Lung microvascular endothelial cell (primary cell): ENCODE results near the gene SSU72. TPM values are rescaled to one million over a fixed set of nuclear protein-coding genes. Genes with fewer than 3 reads are reported as not detected.
"Not testable (repeated sequence)": the region's sequence is repeated elsewhere in the genome, so short reads cannot be mapped to it uniquely, and the experiment has no call there.

ENCODE experiments used
- DNase-seq, 2 donors: peaks; one replicate each; pipeline versions ENCODE4 v3.0.0 to v3.0.0-alpha.2; 2010; ENCODE audit warnings: low read depth in 2 of 2
- total RNA-seq: library from RNA; depleted of rRNA; stranded (reverse); fragments of >200 nt; gene quantifications from 2 replicates; pipeline ENCODE4 v1.2.1, GENCODE V29; 2014

Gene SSU72
- total RNA-seq, 1 donor from 2014 or later: 50.8 TPM

DNA sequence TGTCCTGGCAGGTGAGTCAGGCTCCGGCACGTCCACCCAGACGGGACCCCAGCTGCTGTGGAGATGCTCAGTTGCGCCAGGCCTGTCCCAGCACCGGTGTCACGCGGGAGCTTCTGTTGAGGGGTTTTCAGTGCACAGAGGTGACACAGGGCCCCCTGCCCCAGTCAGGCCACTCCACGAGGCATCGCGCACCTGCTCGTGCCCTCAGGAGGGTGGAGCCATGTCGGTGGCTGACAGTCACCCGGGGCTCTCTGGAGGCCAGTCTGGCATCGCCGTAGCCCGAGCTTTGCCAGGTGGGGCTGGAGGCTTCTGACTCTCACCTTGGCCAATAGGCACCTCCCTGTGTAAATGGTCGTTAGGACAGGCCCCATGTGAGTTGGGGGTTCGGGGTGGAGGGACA is 45.3 kb downstream of the SSU72 start:
- no peak for DNase-seq

DNA sequence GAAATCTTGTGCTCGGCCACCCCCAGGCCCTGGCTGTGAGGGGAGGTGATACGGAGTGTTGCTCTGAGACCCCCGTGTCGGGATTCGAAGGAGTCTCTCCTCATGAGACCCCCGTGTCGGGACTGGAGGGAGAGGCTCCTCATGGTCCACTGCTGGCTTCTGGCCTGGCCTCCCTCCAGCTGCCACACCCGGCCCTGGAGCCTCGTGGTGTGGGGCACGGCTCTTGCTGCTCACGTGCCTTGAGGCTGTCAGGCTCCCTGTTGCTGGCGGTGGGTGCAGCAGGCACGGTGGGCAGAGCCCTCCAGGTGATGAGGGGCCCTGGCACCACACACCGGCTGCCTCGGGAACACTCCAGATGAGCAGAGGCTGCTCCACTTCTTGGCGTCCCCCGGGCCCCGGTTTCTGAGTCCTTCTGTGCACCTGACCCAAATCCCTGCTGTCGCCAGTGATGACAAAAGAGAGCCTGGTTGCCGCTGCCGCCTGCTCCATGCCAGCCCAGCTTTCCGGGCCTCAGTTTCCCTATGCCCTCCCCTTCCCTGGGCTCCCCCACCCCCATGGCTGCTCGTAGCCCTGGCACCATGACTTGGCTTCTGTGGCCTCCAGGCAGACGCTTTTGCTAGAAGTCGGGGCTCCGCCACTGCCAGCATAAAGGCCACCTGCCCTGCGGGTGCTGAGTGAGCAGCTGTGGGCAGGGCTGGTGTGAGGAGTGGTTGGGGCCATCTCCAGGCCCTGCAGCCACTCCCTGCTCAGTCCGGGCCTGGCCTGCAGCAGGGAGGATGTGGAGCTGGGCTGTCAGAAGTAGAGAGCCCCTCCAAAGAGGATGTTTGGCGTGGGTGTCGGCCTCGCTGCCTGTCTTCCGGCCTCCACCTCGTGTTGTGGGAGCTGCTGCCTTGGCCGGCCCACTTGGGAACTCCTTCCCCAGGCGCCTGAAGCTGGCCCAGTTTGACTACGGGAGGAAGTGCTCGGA is 46.1 kb downstream of the SSU72 start:
- DNase-seq: no peak

DNA sequence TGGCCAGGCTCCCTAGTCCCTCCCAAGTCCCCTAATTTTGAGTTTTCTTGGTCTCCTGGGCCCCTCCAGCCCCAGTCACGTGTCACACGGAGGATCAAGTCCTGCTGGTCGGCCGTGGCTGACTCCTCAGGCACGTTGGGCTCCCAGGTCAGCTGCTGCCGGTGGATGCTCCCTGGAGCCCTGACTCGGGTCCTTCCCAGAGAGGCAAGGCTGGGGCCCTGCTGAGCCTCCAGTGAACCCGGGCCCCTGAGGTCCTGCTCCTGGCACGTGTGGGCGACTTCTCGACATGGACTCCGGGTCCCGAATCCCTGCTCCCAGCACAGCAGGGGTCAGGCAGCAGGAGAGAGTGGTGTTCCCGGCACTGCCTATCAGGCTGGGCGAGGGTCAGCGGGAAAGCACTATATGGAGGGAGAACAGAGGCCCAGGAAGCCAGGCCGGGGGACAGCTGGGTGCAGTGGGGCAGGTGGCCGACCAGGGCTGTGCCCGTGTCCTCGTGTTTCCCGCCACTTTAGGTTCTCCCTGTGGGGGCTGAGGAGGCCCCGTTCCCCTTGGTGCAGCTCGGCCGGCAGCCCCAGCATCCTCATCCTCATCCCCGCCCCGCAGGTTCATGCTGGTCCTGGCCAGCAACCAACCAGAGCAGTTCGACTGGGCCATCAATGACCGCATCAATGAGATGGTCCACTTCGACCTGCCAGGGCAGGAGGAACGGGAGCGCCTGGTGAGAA is 47.4 kb downstream of the SSU72 start:
- no peak for DNase-seq

DNA sequence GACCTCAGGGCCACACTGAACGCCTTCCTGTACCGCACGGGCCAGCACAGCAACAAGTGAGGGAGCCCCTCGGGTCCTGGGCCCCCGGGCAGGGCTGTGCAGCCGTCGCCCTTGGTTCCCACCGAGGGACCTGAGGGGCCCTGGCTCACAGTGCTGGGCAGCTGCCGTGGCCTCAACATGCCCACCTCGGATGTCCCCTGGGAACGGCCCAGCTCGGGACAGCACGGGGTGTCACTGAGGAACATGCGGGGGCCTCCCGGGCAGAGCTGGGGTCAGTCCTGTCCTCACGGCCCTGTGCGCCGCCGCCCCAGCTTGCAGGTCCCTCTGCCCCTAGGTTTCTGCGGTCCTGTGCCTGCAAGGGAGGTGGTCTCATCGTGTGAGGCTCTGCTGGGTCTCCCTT is 48.2 kb downstream of the SSU72 start:
- DNase-seq: not testable (repeated sequence)

DNA sequence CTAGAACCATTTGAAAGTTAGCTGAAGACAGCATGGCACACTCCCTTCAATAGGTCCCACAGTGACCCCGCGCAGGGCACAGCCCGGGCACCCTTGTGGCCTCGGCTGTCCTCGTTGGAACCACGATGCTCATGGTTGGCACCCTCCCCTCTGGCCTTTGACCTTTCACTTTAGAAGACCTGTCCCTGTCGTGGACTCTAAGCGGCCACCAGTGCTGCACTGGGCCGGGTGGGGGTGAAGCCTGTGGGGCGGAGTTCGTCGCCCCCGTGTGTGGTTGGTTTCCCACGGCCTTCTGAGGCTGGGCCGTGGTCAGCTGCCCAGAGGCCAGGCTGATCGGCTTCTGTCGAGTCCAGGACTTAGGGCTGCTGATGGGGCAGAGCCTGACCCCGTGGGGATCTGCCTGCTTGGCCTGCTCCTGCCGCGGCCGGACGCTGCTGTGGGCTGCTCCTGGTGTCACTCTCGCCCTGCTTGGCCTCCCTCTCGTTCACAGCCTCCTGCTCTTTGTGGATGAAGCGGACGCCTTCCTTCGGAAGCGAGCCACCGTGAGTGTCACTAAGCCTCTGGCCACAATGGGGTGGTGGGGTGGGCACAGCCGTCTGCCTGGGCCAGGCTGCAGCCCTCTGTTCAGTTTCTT is 49.8 kb downstream of the SSU72 start:
- DNase-seq: not testable (repeated sequence)

DNA sequence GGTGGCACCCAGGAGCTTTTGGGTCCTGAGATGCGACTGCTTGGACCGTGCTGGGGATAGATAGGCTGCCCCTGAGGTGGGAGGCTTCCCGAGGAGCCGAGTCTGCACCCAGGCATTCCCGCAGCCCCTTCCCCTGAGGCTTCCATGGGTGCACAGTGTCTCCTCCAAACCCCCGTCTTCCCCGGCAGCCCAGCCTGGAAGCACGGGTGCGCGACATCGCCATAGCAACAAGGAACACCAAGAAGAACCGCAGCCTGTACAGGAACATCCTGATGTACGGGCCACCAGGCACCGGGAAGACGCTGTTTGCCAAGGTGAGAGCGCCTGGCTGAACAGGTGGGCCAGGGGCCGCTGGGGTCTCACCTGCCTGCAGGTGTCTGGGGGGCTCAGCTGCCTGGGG is 51.0 kb downstream of the SSU72 start:
- not testable (repeated sequence) for DNase-seq

DNA sequence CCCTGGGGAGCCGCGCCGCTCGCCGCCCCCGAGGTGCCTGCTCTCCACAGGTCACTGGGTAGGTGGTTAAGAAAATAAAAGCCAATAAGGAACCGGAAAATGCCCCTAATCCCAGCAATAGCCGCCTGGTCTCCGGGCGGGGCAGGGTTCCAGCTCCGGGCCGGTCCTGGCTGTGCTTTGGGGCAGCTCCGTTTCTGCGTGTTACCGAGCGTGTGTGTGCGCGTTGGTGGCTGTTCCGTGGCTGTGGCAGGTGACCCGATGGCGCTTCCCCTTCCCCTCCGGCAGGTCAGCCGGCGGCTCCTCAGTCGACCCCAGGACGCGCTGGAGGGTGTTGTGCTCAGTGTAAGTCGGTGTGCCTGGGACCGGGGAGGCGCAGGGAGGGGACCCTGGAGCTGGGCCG is 51.4 kb downstream of the SSU72 start:
- not testable (repeated sequence) for DNase-seq

DNA sequence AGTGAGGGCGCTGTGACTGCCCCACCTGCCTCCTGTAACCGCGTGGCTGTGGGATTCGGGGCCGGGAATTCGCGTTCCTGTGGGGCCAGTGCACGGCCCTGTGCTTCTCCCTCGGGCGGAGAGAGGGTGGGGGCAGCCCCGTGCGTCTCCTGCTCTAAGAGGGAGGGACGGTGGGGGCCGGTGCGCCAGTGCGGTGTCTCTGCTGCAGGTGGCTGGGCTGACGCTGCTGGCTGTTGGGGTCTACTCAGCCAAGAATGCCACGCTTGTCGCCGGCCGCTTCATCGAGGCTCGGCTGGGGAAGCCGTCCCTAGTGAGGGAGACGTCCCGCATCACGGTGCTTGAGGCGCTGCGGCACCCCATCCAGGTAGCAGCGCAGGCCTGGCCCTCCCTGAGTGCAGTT is 52.1 kb downstream of the SSU72 start:
- DNase-seq: not testable (repeated sequence)

DNA sequence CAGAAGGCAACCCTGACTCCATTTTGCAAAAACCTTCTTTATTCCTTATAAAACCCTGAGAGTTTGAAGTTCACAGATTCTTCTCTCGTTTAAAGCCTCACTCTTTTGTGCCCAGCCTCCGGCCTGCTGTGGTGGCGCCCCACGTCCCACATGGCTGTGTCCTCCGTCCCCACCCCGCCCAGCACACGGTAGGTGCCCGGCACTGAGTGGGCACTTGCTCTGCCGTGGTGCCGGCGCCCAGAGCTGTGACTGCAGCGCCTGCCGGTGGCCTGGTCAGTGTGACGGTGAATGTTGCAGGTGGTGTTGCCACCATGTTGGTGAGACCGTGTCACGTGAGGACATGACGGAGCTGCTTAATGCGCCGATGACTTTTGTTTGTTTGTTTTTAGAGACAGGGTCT is 53.3 kb downstream of the SSU72 start:
- DNase-seq: no peak

DNA sequence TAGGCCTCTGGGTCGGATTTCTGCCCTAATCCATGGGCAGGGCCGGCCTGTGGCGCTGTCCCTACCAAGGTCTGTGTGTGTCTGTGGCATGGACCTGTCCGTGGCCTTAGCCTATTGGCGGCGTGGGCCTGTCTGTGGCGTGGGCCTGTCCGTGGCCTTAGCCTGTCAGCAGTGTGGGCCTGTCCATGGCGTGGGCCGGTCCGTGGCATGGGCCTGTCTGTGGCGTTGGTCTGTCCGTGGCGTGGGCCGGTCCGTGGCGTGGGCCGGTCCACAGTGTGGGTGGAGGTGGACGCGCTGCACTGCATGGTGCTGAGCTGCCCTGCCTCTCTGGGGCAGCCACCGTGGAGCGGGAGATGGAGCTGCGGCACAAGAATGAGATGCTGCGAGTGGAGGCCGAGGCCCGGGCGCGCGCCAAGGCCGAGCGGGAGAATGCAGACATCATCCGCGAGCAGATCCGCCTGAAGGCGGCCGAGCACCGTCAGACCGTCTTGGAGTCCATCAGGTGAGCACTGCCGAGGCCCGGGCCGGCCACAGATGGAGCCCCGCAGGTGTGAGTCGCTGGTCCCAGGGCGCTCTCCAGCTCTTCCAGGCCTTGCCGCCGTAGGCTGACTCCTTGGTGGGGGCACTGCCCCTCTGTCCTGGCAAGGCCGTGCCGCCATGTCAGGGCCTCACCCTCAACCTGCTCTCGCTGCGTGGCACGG is 54.7 kb downstream of the SSU72 start:
- not testable (repeated sequence) for DNase-seq

DNA sequence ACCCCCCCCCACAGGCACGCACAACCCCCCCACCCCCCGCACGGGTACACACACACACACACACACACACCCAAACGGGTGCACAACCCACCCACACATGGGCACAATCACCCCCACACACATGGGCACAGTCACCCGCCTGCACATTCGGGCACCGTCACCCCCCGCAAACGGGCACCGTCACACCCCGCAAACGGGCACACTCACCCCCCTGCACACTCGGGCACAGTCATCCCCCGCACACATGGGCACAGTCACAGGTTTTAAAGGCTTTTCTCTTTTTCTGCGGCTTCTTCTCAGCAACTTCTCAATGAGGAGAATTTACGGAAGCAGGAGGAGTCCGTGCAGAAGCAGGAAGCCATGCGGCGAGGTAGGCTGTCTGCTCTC is 56.0 kb downstream of the SSU72 start:
- DNase-seq: not testable (repeated sequence)

DNA sequence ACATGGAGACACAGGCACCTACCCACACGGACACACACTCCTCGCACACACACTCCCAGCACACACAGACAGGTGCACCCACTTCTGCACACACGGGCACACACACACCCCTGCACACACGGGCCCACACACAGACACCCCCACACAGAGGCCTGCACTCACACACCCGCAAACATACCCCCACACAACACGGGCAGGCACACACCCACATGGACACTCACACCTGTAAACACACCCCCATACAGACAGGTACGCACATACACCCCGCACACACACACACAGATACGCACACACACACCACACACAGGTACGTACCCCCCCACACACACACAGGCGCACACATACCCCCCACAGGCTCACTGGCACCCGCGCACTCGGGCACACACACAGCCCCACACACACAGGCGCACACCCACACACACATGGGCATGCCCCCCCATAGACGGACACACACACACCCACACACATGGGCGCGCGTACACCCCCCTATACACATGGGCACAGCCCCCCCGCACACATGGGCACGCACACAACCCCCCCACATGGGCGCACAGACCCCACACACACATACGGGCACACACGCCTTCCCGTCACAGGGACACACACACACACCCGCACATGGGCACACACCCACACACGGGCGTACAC is 56.6 kb downstream of the SSU72 start:
- DNase-seq: no peak

DNA sequence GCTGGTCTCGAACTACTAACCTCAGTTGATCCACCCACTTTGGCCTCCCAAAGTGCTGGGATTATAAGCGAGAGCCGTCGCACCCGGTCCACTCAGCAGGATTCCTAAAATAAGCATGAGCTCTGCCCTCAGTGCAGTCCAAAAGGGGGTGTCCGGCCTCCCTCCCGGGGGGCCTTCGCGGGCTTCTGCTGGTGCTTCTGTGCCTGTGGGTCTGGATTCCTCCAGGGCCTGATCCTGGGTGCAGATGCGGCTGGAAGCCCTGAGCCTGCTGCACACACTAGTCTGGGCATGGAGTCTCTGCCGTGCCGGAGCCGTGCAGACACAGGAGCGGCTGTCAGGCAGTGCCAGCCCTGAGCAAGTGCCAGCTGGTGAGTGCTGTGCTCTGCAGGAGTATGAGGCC is 57.7 kb downstream of the SSU72 start:
- DNase-seq: not testable (repeated sequence)

DNA sequence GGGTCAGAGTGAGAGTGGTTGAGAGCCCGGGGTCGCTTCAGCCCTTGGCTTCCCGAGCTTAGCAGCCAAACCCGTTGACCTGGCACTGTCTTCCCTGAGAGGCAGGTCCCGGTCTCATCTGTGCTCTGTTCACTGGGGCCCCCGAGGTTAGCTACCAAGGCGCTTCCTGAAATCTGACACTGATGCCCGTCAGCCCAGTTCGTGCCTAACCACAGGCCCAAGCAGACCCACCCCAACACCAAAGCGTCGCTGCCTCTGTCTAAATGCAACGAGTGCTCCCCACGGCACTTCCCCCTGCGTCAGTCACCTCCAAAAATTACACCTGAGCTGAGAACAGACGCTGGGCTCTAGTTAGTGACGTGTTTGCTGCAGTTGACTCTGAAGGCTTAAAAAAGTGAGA is 60.3 kb downstream of the SSU72 start:
- not testable (repeated sequence) for DNase-seq

DNA sequence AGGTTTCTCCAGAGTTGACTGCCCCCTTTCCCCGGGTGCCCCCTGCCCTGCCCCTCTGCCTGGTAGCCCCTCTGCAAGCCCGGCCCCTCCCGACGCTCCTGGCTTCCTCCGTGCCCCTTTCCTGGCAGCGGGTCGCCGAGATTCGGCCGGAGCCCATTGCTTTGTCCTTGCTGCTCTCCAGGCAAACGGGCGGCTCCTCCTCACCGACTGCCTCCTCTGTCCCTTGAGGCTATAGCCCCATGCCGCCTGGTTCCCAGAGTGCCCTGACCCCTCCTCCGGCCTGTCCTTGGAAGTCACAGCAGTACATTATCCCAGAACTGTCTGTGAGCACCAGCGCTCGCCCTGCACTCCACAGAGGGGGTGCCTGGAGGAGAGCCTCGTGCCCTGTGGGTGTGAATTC is 61.0 kb downstream of the SSU72 start:
- DNase-seq: not testable (repeated sequence)

DNA sequence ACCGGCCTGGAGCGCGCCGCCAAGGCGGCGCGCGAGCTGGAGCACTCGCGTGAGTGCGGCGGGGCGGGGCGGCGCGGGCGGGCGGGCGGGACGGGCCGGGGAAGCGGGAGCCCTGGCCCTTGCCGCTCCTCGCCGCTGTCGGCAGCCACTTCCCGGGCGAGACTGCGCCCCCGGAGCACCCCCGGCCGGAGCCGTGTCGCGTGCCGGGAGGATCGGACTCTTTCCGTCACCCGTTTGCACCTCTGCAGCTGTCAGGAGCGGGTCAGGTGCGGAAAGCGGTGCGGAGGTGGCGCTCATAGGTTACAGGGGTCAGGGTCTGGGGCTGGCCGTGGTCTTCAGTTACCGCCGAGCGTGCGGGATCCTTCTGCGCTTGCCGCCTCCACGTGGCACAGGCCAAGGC is 62.2 kb downstream of the SSU72 start:
- not testable (repeated sequence) for DNase-seq

DNA sequence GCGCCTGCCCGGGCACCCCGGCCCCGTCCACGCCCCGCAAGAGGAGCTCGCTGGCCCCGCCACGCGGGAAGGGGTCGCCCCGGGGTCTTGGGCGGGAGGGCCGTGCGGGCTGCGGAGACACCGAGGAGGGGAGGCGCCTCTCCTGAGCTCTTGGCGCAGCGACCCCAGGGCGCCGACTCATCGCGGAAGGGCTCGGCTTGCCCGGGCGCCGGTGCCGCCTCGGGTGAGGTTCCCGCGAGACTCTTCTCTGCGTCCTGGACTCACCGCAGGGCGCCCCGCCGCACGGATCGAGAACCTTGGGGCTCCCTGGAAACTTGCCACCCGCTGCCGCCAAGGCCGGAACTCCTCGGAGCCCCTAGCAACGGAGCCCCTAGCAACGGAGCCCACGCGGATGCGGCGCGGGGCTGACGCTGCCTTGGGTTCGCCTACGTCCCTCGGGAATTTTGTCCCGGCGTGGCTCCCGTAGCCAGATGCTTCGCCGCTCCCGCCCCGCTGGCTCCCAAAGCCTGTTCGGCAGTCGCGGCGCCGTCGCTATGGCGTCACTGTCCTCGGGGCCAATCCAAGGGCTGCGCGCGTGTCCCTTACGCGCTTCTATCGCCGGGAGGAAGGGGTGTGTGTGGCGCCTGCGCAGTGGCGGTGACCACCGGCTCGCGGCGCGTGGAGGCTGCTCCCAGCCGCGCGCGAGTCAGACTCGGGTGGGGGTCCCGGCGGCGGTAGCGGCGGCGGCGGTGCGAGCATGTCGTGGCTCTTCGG is 63.0 kb downstream of the SSU72 start, which contains the start of gene ATAD3A:
ATAD3A (plus strand) TSS at position 630 of the 753 bp plus-strand sequence; CDS start at position 737, 107 bp downstream.
- DNase-seq: peak; percentile 99

DNA sequence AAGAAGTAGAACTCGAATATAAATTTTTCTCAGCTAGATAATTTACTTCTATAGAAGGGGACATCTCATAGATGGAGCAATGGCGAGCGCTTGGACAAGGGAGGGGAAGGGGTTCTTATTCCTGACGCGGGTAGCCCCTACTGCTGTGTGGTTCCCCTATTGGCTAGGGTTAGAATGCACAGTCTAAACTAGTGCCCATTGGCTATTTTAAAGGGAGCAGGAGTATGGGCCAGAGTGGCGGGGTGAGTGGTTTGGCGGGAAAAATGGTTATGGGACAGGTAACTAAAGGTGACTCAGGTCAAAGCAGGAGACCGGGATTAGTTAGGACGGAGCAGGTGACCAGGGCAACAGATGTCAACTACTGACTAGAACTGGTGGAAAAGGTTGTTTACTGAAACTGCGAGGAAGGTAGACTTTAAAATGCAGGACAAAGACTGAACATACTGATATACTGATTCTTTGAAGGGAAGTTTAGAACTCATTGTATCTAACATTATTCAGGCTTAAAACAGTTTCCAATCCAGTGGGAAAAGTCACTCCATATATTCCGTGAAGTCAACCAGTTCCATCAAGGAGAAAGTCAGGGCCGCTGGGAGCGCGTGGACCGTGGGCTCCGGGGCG is 63.6 kb downstream of the SSU72 start:
- DNase-seq: peak; percentile 10 to 34

DNA sequence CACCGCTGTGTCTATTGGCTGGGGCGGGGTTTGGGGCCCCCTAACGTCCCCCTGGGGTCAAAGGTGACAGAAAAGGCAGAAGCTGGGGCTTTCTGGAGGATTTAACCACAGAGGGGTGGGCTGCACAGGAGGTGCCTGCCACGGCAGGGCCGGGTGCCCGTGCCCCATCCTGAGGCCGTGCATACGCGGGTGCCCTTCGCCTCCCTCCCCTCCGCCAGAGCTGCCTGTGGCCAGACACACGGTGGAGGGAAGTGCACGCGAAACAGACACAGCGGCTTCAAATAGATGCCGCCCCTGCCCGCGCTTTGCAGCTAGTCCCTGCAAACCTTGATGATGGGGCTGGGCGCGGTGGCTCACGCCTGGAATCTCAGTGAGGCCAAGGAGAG is 65.2 kb downstream of the SSU72 start:
- DNase-seq: not testable (repeated sequence)
